Mammary epithelial cell (primary cell): ENCODE measurements around the gene EXT2.

ENCODE experiments used
- CTCF ChIP-seq, 2 donors: IDR thresholded peaks in 1 of 2; conservative IDR thresholded peaks in 1 of 2; 2 replicates each; pipeline ENCODE4 v1.5.1; 2011 to 2012; ENCODE audit warnings: inconsistent platforms in 2 of 2, low read length in 2 of 2, mild to moderate bottlenecking in 2 of 2, control low read depth in 1 of 2, low read depth in 1 of 2; ENCODE audit not compliant: insufficient read depth in 1 of 2; ENCODE audit errors: extremely low read depth in 1 of 2
- EZH2 ChIP-seq: IDR thresholded peaks from 2 replicates; pipeline ENCODE4 v1.6.1; 2012; ENCODE audit warnings: low read length, inconsistent platforms, borderline replicate concordance

GRCh38 chr11:44071157-44071556 lies 24.3 kb upstream of the EXT2 start:
- TF ChIP-seq CTCF (conservative IDR thresholded peaks at IDR 0.05 in 1 of 2, IDR thresholded peaks at IDR 0.05 in 1 of 2; ENCODE audit: extremely low read depth in 1 of 2, insufficient read depth in 1 of 2, low read depth in 1 of 2, low read length in 2 of 2) = no peak
- no peak for TF ChIP-seq EZH2
